ENCODE results near the gene PCNP. TPM values are rescaled to one million over a fixed set of nuclear protein-coding genes. Genes with fewer than 3 reads are reported as not detected.

PCNP gene
- total and polyA plus RNA-seq, 2 donors (not counting 3 experiments of a cell fraction or from before 2014, with no cell fraction given) = 22.7 to 137 TPM

- FAIRE-seq = no peak
- no peak for DNase-seq (ENCODE audit: low read depth, low spot score)
- Histone ChIP-seq H3K4me3 (replicated peaks in 1 of 3; ENCODE audit: insufficient read depth in 1 of 3, low read depth in 1 of 3, low read length in 3 of 3) (no peak overlapping the region), H3K9me3 (replicated peaks; ENCODE audit: control insufficient read depth, insufficient read depth, low read length) (no peaks in the 10 kb centered on the region), H2AFZ (ENCODE audit: low read depth, low read length) (no peak overlapping the region), H3K9me1 (replicated peaks; ENCODE audit: control insufficient read depth, extremely low read depth, insufficient read depth, low read length) (no peaks in the 10 kb centered on the region), H3K79me2 (ENCODE audit: control insufficient read depth, insufficient read depth, low read length) (no peaks in the 10 kb centered on the region), H3K36me3 (ENCODE audit: control insufficient read depth in 2 of 2, extremely low read depth in 1 of 2, insufficient read depth in 2 of 2, low read length in 2 of 2) (no peaks in the 10 kb centered on the region), H3K27ac (ENCODE audit: insufficient read depth, low read depth, low read length) (no peak overlapping the region), H3K4me2 (ENCODE audit: insufficient read depth, low read length) (no peak overlapping the region), H3K27me3 (ENCODE audit: control insufficient read depth in 2 of 2, insufficient read depth in 2 of 2, low read length in 2 of 2) (no peaks in the 10 kb centered on the region), H3K9ac (replicated peaks; ENCODE audit: extremely low read depth, insufficient read depth, low read length) (no peak overlapping the region), H4K20me1 (replicated peaks; ENCODE audit: control insufficient read depth, extremely low read depth, insufficient read depth, low read length) (no peaks in the 10 kb centered on the region), H3K4me1 (ENCODE audit: control insufficient read depth, extremely low read depth, insufficient read depth, low read length) (no peaks in the 10 kb centered on the region)
- dilution Hi-C loops (cut with MboI; ENCODE audit: extremely low pct_ligation_motif_present, low sequenced_read_pairs) (no loop called here), intact Hi-C loops (cut with micrococcal nuclease) (no loop called here)
- ChIA-PET POLR2A (no interaction called here), CTCF (no interaction called here)
- no peak for TF ChIP-seq MYC (IDR thresholded peaks at IDR 0.05; ENCODE audit: low read depth, low read length)
- no peak for TF ChIP-seq EZH2 (IDR thresholded peaks at IDR 0.05; ENCODE audit: borderline replicate concordance, low read depth, low read length, severe bottlenecking)
- no peak for TF ChIP-seq GATA2 (IDR thresholded peaks at IDR 0.05; ENCODE audit: insufficient read depth, insufficient read length, low read depth, low read length)
- no peak for TF ChIP-seq CTCF (IDR thresholded peaks at IDR 0.05; ENCODE audit: extremely low read depth in 1 of 2, insufficient read depth in 1 of 2, low read depth in 1 of 2, low read length in 2 of 2)
- TF ChIP-seq FOS (IDR thresholded peaks at IDR 0.05; ENCODE audit: borderline replicate concordance, insufficient read depth, low read length) = no peak
- TF ChIP-seq, protein P1, sequence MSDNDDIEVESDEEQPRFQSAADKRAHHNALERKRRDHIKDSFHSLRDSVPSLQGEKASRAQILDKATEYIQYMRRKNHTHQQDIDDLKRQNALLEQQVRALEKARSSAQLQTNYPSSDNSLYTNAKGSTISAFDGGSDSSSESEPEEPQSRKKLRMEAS (IDR thresholded peaks at IDR 0.05; ENCODE audit: insufficient read depth, insufficient read length) = no peak
- TF ChIP-seq POLR2AphosphoS5 (IDR thresholded peaks at IDR 0.05; ENCODE audit: insufficient read depth, low read depth, low read length) = no peak
- no peak for TF ChIP-seq POLR2A (IDR thresholded peaks at IDR 0.05; ENCODE audit: low read depth, low read length)
- no peak for TF ChIP-seq JUN (IDR thresholded peaks at IDR 0.05; ENCODE audit: borderline replicate concordance, insufficient read depth, insufficient read length, low read depth)
- no TSS peak for BruUV-seq (replicated peaks)
Measured at GRCh38 chr3:101624857-101625256, 50.9 kb downstream of the PCNP start.
